GM18499 (cell line): ENCODE results near the gene ROM1.
"Not testable (repeated sequence)": the region's sequence is repeated elsewhere in the genome, so short reads cannot be mapped to it uniquely, and the experiment has no call there.

Experiments used
- ATAC-seq: cut with Tn5 transposase; IDR thresholded peaks from one replicate; pipeline ENCODE4 v1.9.1; 2021; ENCODE audit warnings: moderate number of reproducible peaks; ENCODE audit not compliant: insufficient read depth, unreplicated experiment

ROM1 gene

DNA sequence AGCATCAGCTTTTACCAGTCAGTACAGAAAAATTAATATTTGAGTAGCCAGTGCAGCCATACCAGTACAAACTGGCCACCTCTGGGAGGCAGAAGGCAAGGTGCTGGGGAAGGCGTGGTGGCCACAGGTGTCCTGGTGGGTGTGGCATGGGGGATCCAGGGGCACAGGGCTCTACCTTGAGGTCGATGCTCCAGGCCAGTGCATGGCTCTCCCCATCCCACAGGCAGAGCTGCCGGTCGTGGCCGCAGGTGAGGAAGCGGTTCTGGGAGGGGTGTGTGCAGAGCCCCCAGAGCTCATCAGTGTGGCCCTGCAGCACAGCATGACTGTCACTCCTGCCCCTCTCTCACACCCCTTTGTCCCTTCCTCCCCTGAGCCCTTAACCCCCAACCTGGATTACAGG, 7.6 kb upstream of the ROM1 start:
- ATAC-seq: no peak

- no peak for ATAC-seq
Observed at GRCh38 chr11:62605902-62606301, 7.2 kb upstream of the ROM1 start.

DNA sequence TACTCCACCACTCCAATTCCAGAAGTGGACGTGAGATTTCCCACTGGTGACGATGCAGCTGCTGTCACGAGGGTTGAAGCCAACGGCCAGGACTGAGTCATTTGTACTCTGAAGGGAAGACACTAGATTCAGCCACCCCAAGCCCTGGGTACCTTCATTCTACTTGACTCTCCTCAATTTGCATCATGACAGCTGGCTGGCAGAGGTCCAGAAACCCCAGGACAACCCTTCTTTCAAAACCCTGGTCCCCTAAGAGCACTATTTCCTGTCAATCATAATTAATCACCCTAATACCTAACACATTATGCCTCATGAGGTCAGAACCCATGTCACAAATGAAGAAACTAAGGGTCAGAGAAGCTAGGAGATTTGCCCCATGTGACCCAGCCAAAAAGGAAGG, 5.3 kb upstream of the ROM1 start:
- no peak for ATAC-seq

GRCh38 chr11:62608776-62609175, 4.3 kb upstream of the ROM1 start:
- no peak for ATAC-seq

GRCh38 chr11:62610403-62610802, 2.7 kb upstream of the ROM1 start:
- ATAC-seq: no peak

- no peak for ATAC-seq
Observed at GRCh38 chr11:62610814-62611704, 2.0 kb upstream of the ROM1 start.

DNA sequence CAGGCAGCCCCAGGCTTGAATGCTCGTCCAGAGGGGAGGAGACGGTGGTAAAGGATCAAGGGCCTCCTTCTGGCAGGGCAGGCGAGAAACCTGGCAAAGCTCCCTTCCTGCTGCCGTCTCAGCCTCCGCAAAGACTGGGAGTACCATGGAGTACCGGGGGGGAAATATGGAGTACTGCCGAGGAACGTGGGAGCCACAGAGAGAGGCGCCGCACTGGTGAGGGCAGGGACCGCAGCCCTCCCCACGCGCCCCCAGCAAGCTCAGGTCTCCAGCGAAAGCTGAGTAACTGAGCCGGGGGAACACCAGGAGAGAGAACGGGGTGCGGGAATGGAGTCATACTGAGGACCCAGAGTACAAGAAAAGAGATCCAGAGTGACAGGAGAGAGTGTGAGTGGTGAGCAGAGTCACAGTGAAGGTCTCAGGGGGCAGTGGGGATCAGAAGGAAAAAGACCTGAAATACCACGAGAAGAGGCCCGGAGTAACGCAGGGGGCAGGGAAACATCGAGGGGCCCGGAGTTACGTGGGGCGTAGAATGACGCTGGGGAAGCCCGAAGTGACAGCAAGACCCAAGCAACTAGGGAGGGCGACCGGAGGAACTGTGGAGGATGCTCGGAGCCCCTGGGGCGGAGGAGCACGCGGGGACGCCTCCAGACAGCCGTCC, 1.2 kb upstream of the ROM1 start:
- ATAC-seq: no peak

DNA sequence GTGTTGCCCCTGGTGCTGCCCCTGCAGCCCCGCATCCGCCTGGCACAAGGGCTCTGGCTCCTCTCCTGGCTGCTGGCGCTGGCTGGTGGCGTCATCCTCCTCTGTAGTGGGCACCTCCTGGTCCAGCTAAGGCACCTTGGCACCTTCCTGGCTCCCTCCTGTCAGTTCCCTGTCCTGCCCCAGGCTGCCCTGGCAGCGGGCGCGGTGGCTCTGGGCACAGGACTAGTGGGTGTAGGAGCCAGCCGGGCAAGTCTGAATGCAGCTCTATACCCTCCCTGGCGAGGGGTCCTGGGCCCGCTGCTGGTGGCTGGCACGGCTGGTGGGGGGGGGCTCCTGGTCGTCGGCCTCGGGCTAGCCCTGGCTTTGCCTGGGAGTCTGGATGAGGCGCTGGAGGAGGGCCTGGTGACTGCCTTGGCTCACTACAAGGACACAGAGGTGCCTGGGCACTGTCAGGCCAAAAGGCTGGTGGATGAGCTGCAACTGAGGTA, 278 bp downstream of the ROM1 start:
- no peak for ATAC-seq

DNA sequence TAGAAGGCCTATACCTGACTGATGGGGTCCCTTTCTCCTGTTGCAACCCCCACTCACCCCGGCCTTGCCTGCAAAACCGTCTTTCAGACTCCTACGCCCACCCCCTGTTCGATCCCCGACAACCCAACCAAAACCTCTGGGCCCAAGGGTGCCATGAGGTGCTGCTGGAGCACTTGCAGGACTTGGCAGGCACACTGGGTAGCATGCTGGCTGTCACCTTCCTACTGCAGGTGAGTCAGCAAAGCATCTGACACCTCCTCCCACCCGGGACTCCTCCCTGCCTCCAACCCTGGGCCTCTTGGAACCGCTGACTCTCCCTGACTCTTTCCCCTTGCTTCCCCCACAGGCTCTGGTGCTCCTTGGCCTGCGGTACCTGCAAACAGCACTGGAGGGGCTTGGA, 1.2 kb downstream of the ROM1 start:
- ATAC-seq: no peak

GRCh38 chr11:62615521-62615920, 2.5 kb downstream of the ROM1 start:
- ATAC-seq: no peak

DNA sequence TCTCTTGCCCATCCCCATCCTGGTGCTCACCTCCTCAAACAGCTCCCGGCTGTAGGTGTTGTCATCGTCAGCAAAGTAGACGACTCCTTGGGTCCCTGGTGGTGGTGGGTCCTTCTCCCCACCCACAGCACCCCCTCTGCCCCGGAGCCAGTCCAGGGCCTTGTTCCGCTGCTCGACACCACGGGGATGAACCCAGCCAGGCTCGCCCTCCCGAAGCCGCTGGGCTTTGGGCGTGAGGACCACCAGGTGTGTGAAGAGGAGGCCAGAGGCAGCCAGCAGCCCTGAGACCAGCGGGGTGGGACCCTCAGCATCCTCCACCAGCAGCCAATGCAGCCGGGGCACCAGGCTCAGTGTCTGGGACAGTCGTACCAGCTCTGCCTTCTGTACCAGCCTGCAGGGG, 3.9 kb downstream of the ROM1 start:
- not testable (repeated sequence) for ATAC-seq

- ATAC-seq: no peak
Observed at GRCh38 chr11:62621027-62621566, 8.0 kb downstream of the ROM1 start.

DNA sequence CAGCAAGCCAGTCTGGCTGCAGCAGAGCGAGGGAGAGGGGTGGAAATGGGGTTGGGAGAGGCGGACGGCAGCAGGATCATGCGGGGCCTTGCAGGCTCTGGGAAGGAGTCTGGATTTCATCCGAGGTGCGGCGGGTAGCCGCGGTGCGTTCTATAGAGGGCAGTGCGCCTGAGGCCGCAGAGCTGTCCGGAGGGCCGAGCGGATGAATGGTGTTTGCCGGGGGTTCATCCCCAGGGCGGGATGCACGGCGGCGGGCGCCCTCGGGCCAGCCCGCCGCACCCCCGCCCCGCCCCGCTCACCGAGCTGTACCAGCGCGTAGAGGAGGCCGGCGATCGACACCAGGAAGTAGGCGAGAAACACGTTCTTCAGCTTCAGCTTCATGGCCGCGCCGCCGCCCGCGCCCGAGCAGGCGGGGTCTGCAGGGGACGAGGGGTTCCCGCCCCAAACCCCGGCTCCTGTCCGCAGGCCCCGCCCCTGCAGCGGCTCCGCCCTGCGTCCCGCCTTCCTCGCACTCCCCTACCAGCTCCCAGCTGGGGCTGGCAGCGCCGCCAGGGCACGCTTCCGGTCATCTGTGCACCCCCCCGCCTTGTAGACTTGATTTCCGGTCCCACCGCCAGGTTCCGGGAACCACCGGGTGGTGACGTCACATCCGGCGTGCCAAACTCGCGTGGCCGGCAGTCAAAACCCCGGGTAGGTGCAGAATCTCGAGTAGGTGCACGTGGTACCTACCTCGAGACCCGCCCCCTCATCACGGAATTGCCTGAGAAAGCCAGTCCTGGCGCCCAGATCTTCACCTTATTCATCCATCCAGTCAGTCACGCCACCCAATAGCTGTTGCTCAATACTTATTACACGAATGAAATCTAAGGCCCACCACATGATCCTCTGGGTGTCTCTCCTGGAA, 8.8 kb downstream of the ROM1 start, which contains the start of gene B3GAT3:
Gene B3GAT3, minus strand, starts transcription at position 420 of the 904 bp plus-strand sequence. Its CDS starts 39 bp downstream, at position 381.
- ATAC-seq: peak; percentile 85

DNA sequence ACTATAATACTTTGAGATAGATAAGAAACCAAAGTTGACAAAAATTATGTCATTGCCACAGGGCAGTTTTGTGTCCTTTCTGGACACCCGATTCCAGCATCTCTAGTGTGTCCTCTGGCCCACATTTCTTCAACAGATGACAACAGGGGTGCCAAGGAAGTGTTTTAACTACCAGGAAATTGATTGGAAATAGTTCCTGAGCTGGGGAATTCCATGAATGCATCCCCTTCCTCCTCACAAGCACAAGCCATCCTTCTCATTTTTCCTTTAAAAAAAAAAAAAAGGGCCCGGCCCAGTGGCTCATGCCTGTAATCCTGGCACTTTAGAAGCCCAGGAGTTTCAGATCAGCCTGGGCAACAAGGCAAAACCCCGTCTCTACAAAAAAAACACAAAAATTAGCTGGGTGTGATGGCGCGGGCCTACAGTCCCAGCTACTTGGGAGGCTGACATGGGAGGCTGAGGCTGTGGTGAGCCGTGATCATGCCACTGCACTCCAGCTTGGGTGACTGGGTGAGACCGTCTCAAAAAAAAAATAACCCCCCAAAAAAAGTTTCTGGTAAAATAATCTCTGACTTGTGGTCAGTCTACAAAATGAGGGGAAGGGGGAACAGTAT, 9.5 kb downstream of the ROM1 start:
- no peak for ATAC-seq

- no peak for ATAC-seq
Observed at GRCh38 chr11:62627713-62628112, 14.7 kb downstream of the ROM1 start.

GRCh38 chr11:62632492-62632891, 19.4 kb downstream of the ROM1 start:
- no peak for ATAC-seq

DNA sequence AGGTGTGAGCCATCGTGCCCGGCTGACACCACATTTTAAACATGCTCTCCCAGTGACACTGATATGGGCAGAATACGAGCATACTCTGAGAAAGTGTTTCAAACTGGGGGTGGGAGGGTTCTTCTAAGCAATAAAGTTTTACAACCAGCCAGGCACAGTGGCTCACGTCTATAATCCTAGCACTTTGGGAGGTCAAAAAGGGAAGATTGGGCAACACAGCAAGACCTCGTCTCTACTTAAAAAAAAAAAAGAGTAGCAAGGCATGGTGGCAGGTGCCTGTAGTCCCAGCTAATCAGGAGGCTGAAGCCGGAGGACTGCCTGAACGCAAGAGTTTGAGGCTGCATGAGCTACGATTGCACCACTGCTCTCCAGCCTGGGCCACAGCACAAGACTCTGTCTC, 31.2 kb downstream of the ROM1 start:
- no peak for ATAC-seq

GRCh38 chr11:62645671-62645945, 32.6 kb downstream of the ROM1 start:
- ATAC-seq: no peak

GRCh38 chr11:62645946-62646824, 33.1 kb downstream of the ROM1 start, which contains the start of gene GANAB:
GANAB (minus strand) TSS chr11:62646613; CDS start chr11:62646599, 14 bp downstream.
- ATAC-seq: peak; percentile 75
